Sciatic nerve (tissue), 2 donors: ENCODE data around the gene DMTF1. TPM values are rescaled to one million over a fixed set of nuclear protein-coding genes. Genes with fewer than 3 reads are reported as not detected.
"Not testable (repeated sequence)": the region's sequence is repeated elsewhere in the genome, so short reads cannot be mapped to it uniquely, and the experiment has no call there.

ENCODE experiments used
- ATAC-seq: fragments of 200-7000 bp; cut with Tn5 transposase; one replicate; pipeline ENCODE4 v1.9.1; 2020; ENCODE audit warnings: mild to moderate bottlenecking, moderate library complexity
- DNase-seq: peaks from one replicate; pipeline ENCODE4 v3.0.0-alpha.2; 2020; ENCODE audit warnings: low spot score
- intact Hi-C: fragments of 100-400 bp; cut with DNase I; formaldehyde crosslinking; loops from one replicate; pipeline ENCODE4 v1.14.2; 2022
- total RNA-seq: library from RNA; stranded (reverse); fragmentation: NEBNext Ultra II Directional; extraction: Animal tissue kit (Norgen Biotek cat#: 25700); gene quantifications from one replicate; pipeline ENCODE4 v1.2.1, GENCODE V29; 2021
- donor health status: DM: no; HTN: no; CAD: no.
- donor health status: DM: no; HTN: no; CAD: no.

DMTF1 gene
- total RNA-seq, 1 donor from 2014 or later, result 147 TPM

- DNase-seq (no peak), ATAC-seq (no peak)
- intact Hi-C loops, result no loop called here
Measured at GRCh38 chr7:87179180-87179579, 26.9 kb downstream of the DMTF1 start.

GRCh38 chr7:87187120-87187519 lies 34.9 kb downstream of the DMTF1 start:
- ATAC-seq (no peak), DNase-seq (no peak)
- intact Hi-C loops, result no loop called here

GRCh38 chr7:87188930-87189329 lies 36.7 kb downstream of the DMTF1 start:
- intact Hi-C loops, result no loop called here
- no peak for DNase-seq
- no peak for ATAC-seq

DNA sequence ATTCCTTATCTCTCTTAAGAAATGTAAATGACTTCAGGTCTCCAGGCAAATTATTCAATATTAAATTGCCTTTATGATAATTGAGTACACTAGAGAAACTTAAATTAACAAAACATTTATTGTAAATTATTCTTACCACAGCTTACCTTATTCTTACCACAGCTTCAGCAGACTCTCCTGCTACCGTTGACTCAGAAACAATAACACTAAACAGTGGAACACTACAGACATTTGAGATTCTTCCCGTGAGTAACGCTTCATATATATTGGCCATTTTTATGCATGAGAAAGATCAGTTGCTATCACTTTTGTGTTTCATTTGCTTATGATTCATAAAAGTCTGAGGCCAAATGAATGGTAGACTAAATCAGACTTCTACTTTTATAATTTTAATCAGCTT lies 38.5 kb downstream of the DMTF1 start:
- intact Hi-C loops, result no loop called here
- DNase-seq, result no peak
- no peak for ATAC-seq

GRCh38 chr7:87192784-87193487 lies 40.7 kb downstream of the DMTF1 start:
- DNase-seq, result no peak
- ATAC-seq, result no peak
- intact Hi-C loops, result no loop called here

DNA sequence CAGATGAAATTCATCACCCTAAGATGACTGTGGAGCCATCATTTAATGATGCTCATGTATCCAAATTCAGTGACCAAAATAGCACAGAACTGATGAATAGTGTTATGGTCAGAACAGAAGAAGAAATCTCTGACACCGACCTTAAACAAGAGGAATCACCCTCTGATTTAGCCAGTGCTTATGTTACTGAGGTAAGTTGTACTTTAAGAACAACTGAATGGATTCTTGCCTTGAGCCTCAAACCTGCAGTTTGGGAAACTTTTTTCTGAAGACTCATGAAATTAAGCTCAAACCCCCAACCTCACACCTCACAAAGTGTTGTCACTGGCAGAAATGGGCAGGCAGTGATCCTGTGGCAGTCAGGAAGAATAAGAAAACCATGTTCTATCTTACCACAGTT lies 41.7 kb downstream of the DMTF1 start:
- ATAC-seq (no peak), DNase-seq (no peak)
- intact Hi-C loops, result no loop called here

GRCh38 chr7:87199241-87199640 lies 47.0 kb downstream of the DMTF1 start:
- DNase-seq (no peak), ATAC-seq (no peak)
- intact Hi-C loops, result no loop called here

DNA sequence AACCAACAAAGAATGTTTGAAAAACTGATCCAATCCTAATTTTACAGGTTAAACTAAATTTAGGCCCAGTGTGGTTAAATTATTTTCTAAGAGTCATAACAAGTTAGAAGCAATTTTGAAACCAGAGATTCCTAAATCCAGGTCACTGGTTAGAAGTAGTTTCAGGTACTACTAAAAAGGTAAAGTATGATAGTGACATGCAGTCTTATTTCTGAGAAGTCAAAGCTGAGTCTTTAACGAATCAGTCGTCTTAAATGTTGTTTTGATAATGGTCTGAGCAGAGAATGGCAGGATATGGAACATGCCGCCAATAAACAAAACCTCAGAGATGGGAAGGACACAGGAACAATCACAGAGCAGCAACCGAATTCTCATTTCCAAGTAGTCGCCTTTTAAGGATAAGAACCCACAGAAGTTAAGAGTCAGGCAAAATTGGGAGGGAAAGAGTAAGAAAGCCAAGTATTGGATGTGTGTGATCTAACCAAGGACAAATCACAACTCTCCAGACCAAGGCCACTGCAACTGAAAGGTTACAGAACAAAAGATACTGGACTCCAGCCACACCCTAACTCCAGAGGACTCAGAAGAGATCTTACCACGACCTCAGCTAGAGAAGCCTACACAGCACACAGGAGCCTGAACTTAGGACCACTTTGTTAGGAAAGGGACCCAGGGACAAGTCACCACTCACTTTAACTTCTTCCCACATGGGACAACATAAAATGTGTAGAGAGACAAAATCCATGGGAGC lies 47.6 kb downstream of the DMTF1 start:
- intact Hi-C loops, result no loop called here
- no peak for DNase-seq
- ATAC-seq, result no peak

DNA sequence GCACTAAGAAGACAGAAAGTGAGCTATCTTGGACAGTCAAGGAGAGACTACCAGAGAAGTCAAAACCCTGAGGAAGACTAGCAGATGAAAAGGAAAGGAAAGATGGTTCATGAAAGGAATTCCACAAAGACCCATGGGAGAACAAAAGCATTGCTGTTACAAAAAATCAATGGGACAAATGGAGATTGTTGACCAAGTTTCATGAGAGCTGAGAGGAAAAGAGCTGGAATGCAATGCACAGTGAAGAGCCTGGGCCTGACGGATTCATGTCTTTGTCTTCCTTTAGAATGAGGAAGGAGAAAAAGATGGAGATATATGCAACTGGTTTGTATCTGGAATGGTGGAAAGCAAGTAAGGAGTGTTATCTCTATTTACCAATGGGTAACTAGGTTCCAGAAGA lies 50.0 kb downstream of the DMTF1 start:
- intact Hi-C loops, result no loop called here
- no peak for ATAC-seq
- no peak for DNase-seq

DNA sequence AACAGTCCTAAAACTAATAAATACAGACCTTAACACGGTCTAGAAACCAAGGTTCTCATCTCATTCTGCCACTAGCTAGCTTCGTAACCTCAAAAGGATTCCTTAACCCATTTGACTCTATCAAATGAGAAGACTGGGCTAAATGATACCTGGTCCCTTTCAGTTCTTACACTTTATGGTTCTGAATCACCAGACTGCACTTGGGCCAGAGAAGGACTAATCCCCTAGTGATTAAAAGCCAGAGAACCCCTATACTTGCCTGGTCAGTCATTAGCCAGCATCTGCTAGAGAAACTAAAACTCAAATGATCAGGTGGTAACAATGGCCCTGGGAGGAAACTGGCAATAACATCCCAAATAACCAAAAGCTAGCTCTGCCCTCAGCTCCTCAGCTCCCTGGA lies 50.5 kb downstream of the DMTF1 start:
- intact Hi-C loops, result no loop called here
- ATAC-seq (no peak), DNase-seq (no peak)

GRCh38 chr7:87203929-87204328 lies 51.7 kb downstream of the DMTF1 start:
- intact Hi-C loops, DNase-seq, ATAC-seq: not testable (repeated sequence)

DNA sequence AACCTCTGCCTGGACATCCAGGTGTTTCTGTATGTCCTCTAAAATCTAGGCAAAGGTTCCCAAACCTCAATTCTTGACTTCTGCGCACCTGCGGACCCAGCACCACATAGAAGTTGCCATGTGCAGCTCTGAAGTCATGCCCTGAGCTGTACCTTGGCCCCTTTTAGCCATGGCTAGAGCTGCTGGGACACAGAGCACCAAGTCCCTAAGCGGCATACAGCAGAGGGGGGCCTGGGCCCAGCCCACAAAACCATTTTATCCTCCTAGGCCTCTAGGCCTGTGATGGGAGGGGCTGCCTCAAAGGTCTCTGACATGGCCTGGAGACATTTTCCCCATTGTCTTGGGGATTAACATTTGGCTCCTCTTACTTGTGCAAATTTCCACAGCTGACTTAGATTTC lies 52.7 kb downstream of the DMTF1 start:
- intact Hi-C loops, result no loop called here
- no peak for DNase-seq
- ATAC-seq, result no peak

GRCh38 chr7:87205701-87206100 lies 53.4 kb downstream of the DMTF1 start:
- intact Hi-C loops, ATAC-seq, DNase-seq: not testable (repeated sequence)

DNA sequence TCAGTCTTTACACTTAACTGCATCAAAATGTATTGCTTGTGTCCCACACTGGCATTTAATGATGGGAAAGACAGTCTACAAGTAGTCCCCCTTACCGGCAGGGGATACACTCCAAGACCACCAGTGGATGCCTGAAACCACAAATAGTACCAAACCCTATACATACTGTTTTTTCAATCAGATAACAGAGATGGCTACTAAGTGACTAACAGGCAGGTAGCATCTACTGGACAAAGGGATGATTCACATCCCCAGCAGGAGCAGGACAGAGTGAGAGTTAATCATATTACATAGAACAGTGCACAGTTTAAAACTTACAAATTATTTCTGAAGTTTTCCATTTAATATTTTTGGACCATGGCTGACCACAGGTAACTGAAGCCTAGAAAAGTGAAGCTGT lies 54.1 kb downstream of the DMTF1 start:
- DNase-seq, result no peak
- intact Hi-C loops, result no loop called here
- no peak for ATAC-seq

DNA sequence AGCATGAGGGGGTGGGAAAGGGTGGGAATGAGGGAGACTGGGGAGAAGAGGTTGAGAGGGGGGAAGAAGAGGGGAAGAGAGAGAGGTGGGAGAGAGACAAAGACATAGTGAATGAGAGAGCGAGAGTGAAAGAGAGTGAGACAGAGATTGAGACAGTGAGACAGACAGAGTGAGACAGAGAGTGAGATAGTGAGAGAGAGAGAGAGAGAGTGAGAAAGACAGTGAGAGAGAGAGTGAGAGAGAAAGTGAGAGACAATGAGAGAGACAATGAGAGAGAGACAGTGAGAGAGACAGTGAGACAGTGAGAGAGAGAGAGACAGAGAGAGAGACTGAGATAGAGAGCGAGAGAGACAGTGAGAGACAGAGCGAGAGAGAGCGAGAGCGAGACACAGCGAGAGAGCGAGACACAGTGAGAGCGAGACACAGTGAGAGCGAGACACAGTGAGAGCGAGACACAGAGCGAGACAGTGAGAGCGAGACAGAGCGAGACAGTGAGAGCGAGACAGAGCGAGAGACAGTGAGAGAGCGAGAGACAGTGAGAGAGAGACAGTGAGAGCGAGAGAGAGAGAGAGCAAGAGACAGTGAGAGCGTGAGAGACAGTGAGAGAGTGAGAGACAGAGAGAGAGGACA lies 57.2 kb downstream of the DMTF1 start:
- ATAC-seq (no peak), DNase-seq (no peak)
- intact Hi-C loops, result no loop called here

DNA sequence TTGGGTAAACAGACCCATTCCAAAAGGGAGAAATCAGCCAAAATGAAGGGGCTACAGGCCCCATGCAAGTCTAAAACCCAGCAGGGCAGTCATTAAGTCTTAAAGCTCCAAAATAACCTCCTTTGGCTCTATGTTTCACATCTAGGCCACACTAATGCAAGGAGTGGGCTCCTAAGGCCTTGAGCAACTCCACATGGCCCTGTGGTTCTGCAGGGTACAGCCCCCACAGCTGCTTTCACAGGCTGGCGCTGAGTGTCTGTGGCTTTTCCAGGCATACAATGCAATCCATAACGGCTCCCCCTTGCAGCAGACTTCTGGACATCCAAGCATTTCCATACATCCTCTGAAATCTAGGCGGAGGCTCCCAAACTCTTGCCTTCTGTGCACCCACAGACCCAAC lies 58.3 kb downstream of the DMTF1 start:
- ATAC-seq, result no peak
- DNase-seq, result no peak
- intact Hi-C loops, result no loop called here

DNA sequence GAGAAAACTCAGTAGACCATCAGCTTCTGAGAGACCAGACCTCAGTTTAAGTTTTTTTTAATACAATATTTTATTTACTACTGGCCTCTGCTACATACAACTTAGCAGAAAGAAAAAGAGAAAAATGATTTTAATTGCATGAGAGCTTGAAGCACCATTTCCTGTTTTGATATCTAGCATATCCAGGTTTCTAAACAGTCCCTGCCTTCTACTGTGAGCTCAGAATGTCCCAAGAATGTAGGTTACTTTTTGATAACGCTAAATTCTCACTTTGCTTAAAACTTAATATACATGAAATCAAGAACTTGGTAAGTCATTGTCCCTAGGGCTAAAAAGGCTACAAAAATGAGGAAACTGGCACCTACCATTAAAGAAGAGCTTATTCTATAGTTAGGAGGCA lies 60.2 kb downstream of the DMTF1 start:
- ATAC-seq (no peak), DNase-seq (no peak)
- intact Hi-C loops, result no loop called here

DNA sequence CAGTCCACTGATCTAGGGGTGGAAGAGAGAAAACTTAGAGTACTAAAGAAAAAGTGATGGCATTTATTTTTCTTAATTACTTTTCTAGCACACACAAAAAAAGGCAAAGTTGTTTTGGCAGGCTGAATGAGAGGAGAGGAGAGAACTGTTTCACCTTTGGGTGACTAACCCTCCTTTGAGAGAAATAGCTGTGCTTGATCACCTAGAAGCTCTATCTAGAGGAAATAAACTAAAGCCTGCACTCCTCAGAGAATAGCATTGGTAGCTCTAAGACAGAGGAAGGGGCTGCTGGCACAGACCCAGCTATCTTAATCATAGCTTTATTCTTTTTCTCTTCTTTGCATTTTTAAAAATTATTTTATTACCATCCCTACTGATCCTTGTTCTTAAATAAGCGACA lies 61.0 kb downstream of the DMTF1 start:
- DNase-seq (no peak), ATAC-seq (no peak)
- intact Hi-C loops, result no loop called here

GRCh38 chr7:87213811-87214210 lies 61.6 kb downstream of the DMTF1 start:
- no peak for DNase-seq
- no peak for ATAC-seq
- intact Hi-C loops, result no loop called here

GRCh38 chr7:87215046-87215445 lies 62.8 kb downstream of the DMTF1 start:
- ATAC-seq, result no peak
- intact Hi-C loops, result no loop called here
- DNase-seq, result no peak
